ENCODE data around the gene LDLRAD2.

GRCh38 chr1:21865609-21865942 is 53.5 kb downstream of the LDLRAD2 start:
- TF ChIP-seq CTCF (conservative IDR thresholded peaks at IDR 0.05 in 1 of 2, IDR thresholded peaks at IDR 0.05 in 1 of 2; ENCODE audit: low read depth in 1 of 2, low read length in 2 of 2) (no peak), EZH2 (IDR thresholded peaks at IDR 0.05; ENCODE audit: low read length, missing control alignments) (no peak)

Measured in fibroblast of lung (primary cell).